Liver (tissue), 3 donors: ENCODE measurements around the gene RGS1.

Experiments
- RAD21 ChIP-seq, 2 donors: IDR thresholded peaks; 2 replicates each; pipeline ENCODE4 v1.6.1; 2016; ENCODE audit warnings: antibody characterized with exemption in 2 of 2, mild to moderate bottlenecking in 2 of 2
- TF ChIP-seq, protein P1 (sequence below): fragments of 150-350 bp; IDR thresholded peaks from 2 replicates; pipeline ENCODE4 v1.5.1; 2017; ENCODE audit warnings: improper control_type of control experiment, low read depth, low read length; ENCODE audit not compliant: missing input control
- donor health status: healthy.
- donor health status: healthy.

DNA sequence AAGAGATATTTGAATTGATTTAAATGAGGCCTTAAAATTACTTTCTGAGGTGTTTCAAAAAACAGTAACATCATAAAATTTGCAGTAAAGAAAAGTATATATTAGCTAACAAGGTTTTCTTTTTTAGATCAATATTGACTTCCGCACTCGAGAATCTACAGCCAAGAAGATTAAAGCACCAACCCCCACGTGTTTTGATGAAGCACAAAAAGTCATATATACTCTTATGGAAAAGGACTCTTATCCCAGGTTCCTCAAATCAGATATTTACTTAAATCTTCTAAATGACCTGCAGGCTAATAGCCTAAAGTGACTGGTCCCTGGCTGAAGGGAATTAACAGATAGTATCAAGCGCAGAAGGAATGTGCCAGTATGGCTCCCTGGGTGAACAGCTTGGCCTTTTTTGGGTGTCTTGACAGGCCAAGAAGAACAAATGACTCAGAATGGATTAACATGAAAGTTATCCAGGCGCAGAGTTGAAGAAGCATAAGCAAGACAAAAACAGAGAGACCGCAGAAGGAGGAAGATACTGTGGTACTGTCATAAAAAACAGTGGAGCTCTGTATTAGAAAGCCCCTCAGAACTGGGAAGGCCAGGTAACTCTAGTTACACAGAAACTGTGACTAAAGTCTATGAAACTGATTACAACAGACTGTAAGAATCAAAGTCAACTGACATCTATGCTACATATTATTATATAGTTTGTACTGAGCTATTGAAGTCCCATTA lies 3.6 kb downstream of the RGS1 start:
- no peak for TF ChIP-seq RAD21 (IDR thresholded peaks at IDR 0.05)
- TF ChIP-seq, protein P1, sequence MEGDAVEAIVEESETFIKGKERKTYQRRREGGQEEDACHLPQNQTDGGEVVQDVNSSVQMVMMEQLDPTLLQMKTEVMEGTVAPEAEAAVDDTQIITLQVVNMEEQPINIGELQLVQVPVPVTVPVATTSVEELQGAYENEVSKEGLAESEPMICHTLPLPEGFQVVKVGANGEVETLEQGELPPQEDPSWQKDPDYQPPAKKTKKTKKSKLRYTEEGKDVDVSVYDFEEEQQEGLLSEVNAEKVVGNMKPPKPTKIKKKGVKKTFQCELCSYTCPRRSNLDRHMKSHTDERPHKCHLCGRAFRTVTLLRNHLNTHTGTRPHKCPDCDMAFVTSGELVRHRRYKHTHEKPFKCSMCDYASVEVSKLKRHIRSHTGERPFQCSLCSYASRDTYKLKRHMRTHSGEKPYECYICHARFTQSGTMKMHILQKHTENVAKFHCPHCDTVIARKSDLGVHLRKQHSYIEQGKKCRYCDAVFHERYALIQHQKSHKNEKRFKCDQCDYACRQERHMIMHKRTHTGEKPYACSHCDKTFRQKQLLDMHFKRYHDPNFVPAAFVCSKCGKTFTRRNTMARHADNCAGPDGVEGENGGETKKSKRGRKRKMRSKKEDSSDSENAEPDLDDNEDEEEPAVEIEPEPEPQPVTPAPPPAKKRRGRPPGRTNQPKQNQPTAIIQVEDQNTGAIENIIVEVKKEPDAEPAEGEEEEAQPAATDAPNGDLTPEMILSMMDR = no peak
